ENCODE results near the gene ZNF425.
"Not testable (repeated sequence)": the region's sequence is repeated elsewhere in the genome, so short reads cannot be mapped to it uniquely, and the experiment has no call there.

Gene ZNF425

GRCh38 chr7:149125863-149126661, at the start of gene ZNF425:
TSS of gene ZNF425 (minus strand) at chr7:149126324. CDS start at chr7:149126213, 111 bp downstream.
- DNase-seq (ENCODE audit: low read depth): peak; percentile 81

GRCh38 chr7:149175150-149175549, 49.0 kb upstream of the ZNF425 start:
- DNase-seq (ENCODE audit: low read depth): no peak

- no peak for DNase-seq (ENCODE audit: low read depth)
These were observed 46.4 kb upstream of the ZNF425 start for GRCh38 chr7:149172534-149172920.

- DNase-seq (ENCODE audit: low read depth): no peak
These were observed 45.9 kb upstream of the ZNF425 start for GRCh38 chr7:149171892-149172533.

- DNase-seq (ENCODE audit: low read depth): no peak
These were observed 40.7 kb upstream of the ZNF425 start for GRCh38 chr7:149166630-149167352.

- no peak for DNase-seq (ENCODE audit: low read depth)
These were observed 40.0 kb upstream of the ZNF425 start for GRCh38 chr7:149166142-149166541.

GRCh38 chr7:149161241-149161848, 35.2 kb upstream of the ZNF425 start:
- DNase-seq (ENCODE audit: low read depth): no peak

GRCh38 chr7:149156898-149157297, 30.8 kb upstream of the ZNF425 start:
- DNase-seq (ENCODE audit: low read depth): no peak

- DNase-seq (ENCODE audit: low read depth): no peak
These were observed 27.9 kb upstream of the ZNF425 start for GRCh38 chr7:149154056-149154455.

GRCh38 chr7:149153346-149153745, 27.2 kb upstream of the ZNF425 start:
- no peak for DNase-seq (ENCODE audit: low read depth)

GRCh38 chr7:149150981-149151380, 24.9 kb upstream of the ZNF425 start:
- DNase-seq (ENCODE audit: low read depth): no peak

- DNase-seq (ENCODE audit: low read depth): no peak
These were observed 21.9 kb upstream of the ZNF425 start for GRCh38 chr7:149147752-149148653.

- no peak for DNase-seq (ENCODE audit: low read depth)
These were observed 21.1 kb upstream of the ZNF425 start, which contains the start of gene ZNF398 for GRCh38 chr7:149147072-149147751. TSS of gene ZNF398 (plus strand) at chr7:149147453. CDS start at chr7:149147743, 290 bp downstream.

- no peak for DNase-seq (ENCODE audit: low read depth)
These were observed 19.1 kb upstream of the ZNF425 start for GRCh38 chr7:149145031-149145845.

GRCh38 chr7:149144436-149144922, 18.4 kb upstream of the ZNF425 start:
- not testable (repeated sequence) for DNase-seq (ENCODE audit: low read depth)

GRCh38 chr7:149141893-149142292, 15.8 kb upstream of the ZNF425 start:
- no peak for DNase-seq (ENCODE audit: low read depth)

- no peak for DNase-seq (ENCODE audit: low read depth)
These were observed 14.7 kb upstream of the ZNF425 start for GRCh38 chr7:149140831-149141230.

- DNase-seq (ENCODE audit: low read depth): no peak
These were observed 10.0 kb upstream of the ZNF425 start for GRCh38 chr7:149136118-149136517.

- no peak for DNase-seq (ENCODE audit: low read depth)
These were observed 7.0 kb upstream of the ZNF425 start for GRCh38 chr7:149133028-149133710.

Measured in GM04504 (cell line).